Measurements from ENCODE around the gene TNRC18.

Gene TNRC18

GRCh38 chr7:5443678-5444077, 20.0 kb upstream of the TNRC18 start:
- Histone ChIP-seq H3K27me3 (ENCODE audit: insufficient read depth, low read length) (no peaks in the 10 kb centered on the region), H4K12ac (ENCODE audit: low read depth, low read length) (no peak overlapping the region), H3K4me1 (ENCODE audit: control insufficient read depth in 1 of 2, insufficient read depth in 2 of 2, low read length in 2 of 2) (peaks cover 3 to 6% of the 10 kb centered on the region in 2 experiments), H2BK12ac (ENCODE audit: low read length) (no peak overlapping the region), H2BK5ac (ENCODE audit: low read depth, low read length, poor library complexity) (no peak overlapping the region), H3K9ac (ENCODE audit: low read length) (no peak overlapping the region), H3K4me3 (ENCODE audit: low read depth, low read length) (no peak overlapping the region), H3K23ac (ENCODE audit: low read length) (no peak overlapping the region), H3K18ac (ENCODE audit: low read length) (no peak overlapping the region), H4K8ac (ENCODE audit: low read depth, low read length) (no peak overlapping the region), H3K79me1 (ENCODE audit: low read length) (no peaks in the 10 kb centered on the region), H3K4ac (ENCODE audit: low read depth, low read length) (no peak overlapping the region), H2BK120ac (ENCODE audit: insufficient read depth, low read length, poor library complexity) (no peak overlapping the region), H3K9me3 (ENCODE audit: insufficient read depth, low read depth, low read length) (no peaks in the 10 kb centered on the region), H3K27ac (ENCODE audit: low read depth, low read length) (no peak overlapping the region), H2AK5ac (ENCODE audit: low read length) (no peak overlapping the region), H4K91ac (ENCODE audit: low read depth, low read length) (no peak overlapping the region), H3K36me3 (ENCODE audit: control insufficient read depth in 1 of 2, insufficient read depth in 2 of 2, low read length in 2 of 2) (no peaks in the 10 kb centered on the region), H3K79me2 (ENCODE audit: control insufficient read depth, insufficient read depth, low read length, poor library complexity) (no peaks in the 10 kb centered on the region), H3K14ac (ENCODE audit: low read length) (no peak overlapping the region), H2AFZ (ENCODE audit: insufficient read depth, low read length, poor library complexity) (no peak overlapping the region), H3K4me2 (ENCODE audit: low read length) (no peak overlapping the region)
- no peak for DNase-seq
- no CpG with 5 or more reads among the region's 16 CpGs for WGBS (ENCODE audit: extremely low coverage, insufficient coverage, insufficient read length)

- H3K27ac ChIP-seq (ENCODE audit: low read depth, low read length): no peak overlapping the region
- no peaks in the 10 kb centered on the region for H3K36me3 ChIP-seq (ENCODE audit: control insufficient read depth in 1 of 2, insufficient read depth in 2 of 2, low read length in 2 of 2)
- H2BK5ac ChIP-seq (ENCODE audit: low read depth, low read length, poor library complexity): no peak overlapping the region
- peaks cover 5% of the 10 kb centered on the region in 2 experiments for H3K4me1 ChIP-seq (ENCODE audit: control insufficient read depth in 1 of 2, insufficient read depth in 2 of 2, low read length in 2 of 2)
- H3K23ac ChIP-seq (ENCODE audit: low read length): no peak overlapping the region
- H3K4me3 ChIP-seq (ENCODE audit: low read depth, low read length): no peak overlapping the region
- H3K9me3 ChIP-seq (ENCODE audit: insufficient read depth, low read depth, low read length): no peaks in the 10 kb centered on the region
- no peak for DNase-seq
- H3K4me2 ChIP-seq (ENCODE audit: low read length): no peak overlapping the region
- H2AK5ac ChIP-seq (ENCODE audit: low read length): no peak overlapping the region
- no peak overlapping the region for H3K9ac ChIP-seq (ENCODE audit: low read length)
- H4K12ac ChIP-seq (ENCODE audit: low read depth, low read length): no peak overlapping the region
- no CpG with 5 or more reads among the region's 20 CpGs for WGBS (ENCODE audit: extremely low coverage, insufficient coverage, insufficient read length)
- no peaks in the 10 kb centered on the region for H3K27me3 ChIP-seq (ENCODE audit: insufficient read depth, low read length)
- no peak overlapping the region for H3K18ac ChIP-seq (ENCODE audit: low read length)
- H4K8ac ChIP-seq (ENCODE audit: low read depth, low read length): no peak overlapping the region
- no peak overlapping the region for H2AFZ ChIP-seq (ENCODE audit: insufficient read depth, low read length, poor library complexity)
- no peak overlapping the region for H2BK120ac ChIP-seq (ENCODE audit: insufficient read depth, low read length, poor library complexity)
- no peak overlapping the region for H2BK12ac ChIP-seq (ENCODE audit: low read length)
- H3K79me1 ChIP-seq (ENCODE audit: low read length): no peaks in the 10 kb centered on the region
- no peak overlapping the region for H3K4ac ChIP-seq (ENCODE audit: low read depth, low read length)
- H3K14ac ChIP-seq (ENCODE audit: low read length): no peak overlapping the region
- no peak overlapping the region for H4K91ac ChIP-seq (ENCODE audit: low read depth, low read length)
- H3K79me2 ChIP-seq (ENCODE audit: control insufficient read depth, insufficient read depth, low read length, poor library complexity): no peaks in the 10 kb centered on the region
Measured at GRCh38 chr7:5442757-5443305, 19.2 kb upstream of the TNRC18 start.

GRCh38 chr7:5441840-5442503, 18.3 kb upstream of the TNRC18 start:
- H4K8ac ChIP-seq (ENCODE audit: low read depth, low read length): no peak overlapping the region
- H4K91ac ChIP-seq (ENCODE audit: low read depth, low read length): no peak overlapping the region
- no peaks in the 10 kb centered on the region for H3K27me3 ChIP-seq (ENCODE audit: insufficient read depth, low read length)
- WGBS (ENCODE audit: extremely low coverage, insufficient coverage, insufficient read length): no CpG with 5 or more reads among the region's 11 CpGs
- no peaks in the 10 kb centered on the region for H3K79me1 ChIP-seq (ENCODE audit: low read length)
- H2BK120ac ChIP-seq (ENCODE audit: insufficient read depth, low read length, poor library complexity): no peak overlapping the region
- no peak overlapping the region for H2BK12ac ChIP-seq (ENCODE audit: low read length)
- no peak overlapping the region for H3K23ac ChIP-seq (ENCODE audit: low read length)
- no peak overlapping the region for H2AK5ac ChIP-seq (ENCODE audit: low read length)
- DNase-seq: no peak
- no peak overlapping the region for H3K14ac ChIP-seq (ENCODE audit: low read length)
- no peak overlapping the region for H3K18ac ChIP-seq (ENCODE audit: low read length)
- H3K4me2 ChIP-seq (ENCODE audit: low read length): no peak overlapping the region
- H3K4ac ChIP-seq (ENCODE audit: low read depth, low read length): no peak overlapping the region
- H3K27ac ChIP-seq (ENCODE audit: low read depth, low read length): no peak overlapping the region
- H3K9ac ChIP-seq (ENCODE audit: low read length): no peak overlapping the region
- H3K9me3 ChIP-seq (ENCODE audit: insufficient read depth, low read depth, low read length): no peaks in the 10 kb centered on the region
- H3K79me2 ChIP-seq (ENCODE audit: control insufficient read depth, insufficient read depth, low read length, poor library complexity): no peaks in the 10 kb centered on the region
- H4K12ac ChIP-seq (ENCODE audit: low read depth, low read length): no peak overlapping the region
- no peak overlapping the region for H2AFZ ChIP-seq (ENCODE audit: insufficient read depth, low read length, poor library complexity)
- no peak overlapping the region for H2BK5ac ChIP-seq (ENCODE audit: low read depth, low read length, poor library complexity)
- no peak overlapping the region for H3K4me3 ChIP-seq (ENCODE audit: low read depth, low read length)
- H3K4me1 ChIP-seq (ENCODE audit: control insufficient read depth in 1 of 2, insufficient read depth in 2 of 2, low read length in 2 of 2): peaks cover 8 to 9% of the 10 kb centered on the region in 2 experiments
- H3K36me3 ChIP-seq (ENCODE audit: control insufficient read depth in 1 of 2, insufficient read depth in 2 of 2, low read length in 2 of 2): peaks cover 5% of the 10 kb centered on the region in 2 experiments

GRCh38 chr7:5439572-5440496, 16.2 kb upstream of the TNRC18 start:
- no peak overlapping the region for H3K4me3 ChIP-seq (ENCODE audit: low read depth, low read length)
- no peak overlapping the region for H3K4ac ChIP-seq (ENCODE audit: low read depth, low read length)
- no peak overlapping the region for H3K18ac ChIP-seq (ENCODE audit: low read length)
- H3K23ac ChIP-seq (ENCODE audit: low read length): no peak overlapping the region
- no peaks in the 10 kb centered on the region for H3K79me2 ChIP-seq (ENCODE audit: control insufficient read depth, insufficient read depth, low read length, poor library complexity)
- no peak overlapping the region for H3K14ac ChIP-seq (ENCODE audit: low read length)
- H3K4me2 ChIP-seq (ENCODE audit: low read length): no peak overlapping the region
- H4K12ac ChIP-seq (ENCODE audit: low read depth, low read length): no peak overlapping the region
- no peak overlapping the region for H4K91ac ChIP-seq (ENCODE audit: low read depth, low read length)
- H3K9me3 ChIP-seq (ENCODE audit: insufficient read depth, low read depth, low read length): no peaks in the 10 kb centered on the region
- no peak overlapping the region for H2AFZ ChIP-seq (ENCODE audit: insufficient read depth, low read length, poor library complexity)
- H2BK120ac ChIP-seq (ENCODE audit: insufficient read depth, low read length, poor library complexity): no peak overlapping the region
- H3K4me1 ChIP-seq (ENCODE audit: control insufficient read depth in 1 of 2, insufficient read depth in 2 of 2, low read length in 2 of 2): peaks cover 8 to 9% of the 10 kb centered on the region in 2 experiments
- no CpG with 5 or more reads among the region's 24 CpGs for WGBS (ENCODE audit: extremely low coverage, insufficient coverage, insufficient read length)
- no peak for DNase-seq
- no peak overlapping the region for H4K8ac ChIP-seq (ENCODE audit: low read depth, low read length)
- H3K27me3 ChIP-seq (ENCODE audit: insufficient read depth, low read length): no peaks in the 10 kb centered on the region
- no peak overlapping the region for H2AK5ac ChIP-seq (ENCODE audit: low read length)
- peaks cover 5% of the 10 kb centered on the region in 2 experiments for H3K36me3 ChIP-seq (ENCODE audit: control insufficient read depth in 1 of 2, insufficient read depth in 2 of 2, low read length in 2 of 2)
- H2BK5ac ChIP-seq (ENCODE audit: low read depth, low read length, poor library complexity): no peak overlapping the region
- no peak overlapping the region for H3K9ac ChIP-seq (ENCODE audit: low read length)
- H3K27ac ChIP-seq (ENCODE audit: low read depth, low read length): no peak overlapping the region
- no peaks in the 10 kb centered on the region for H3K79me1 ChIP-seq (ENCODE audit: low read length)
- no peak overlapping the region for H2BK12ac ChIP-seq (ENCODE audit: low read length)
